HEK293 (cell line): Measurements from ENCODE around the gene TMEM91.
A peak's percentile ranks its signal among the peaks of the same experiment; 100 is the strongest.

Experiments used
- CTCF ChIA-PET: fragments of 350-600 bp; formaldehyde crosslinking; extraction: SDS; loops from one replicate; lab custom pipeline; 2021; ENCODE audit warnings: antibody characterized with exemption; lab: Yijun Ruan, JAX
- POLR2A ChIA-PET: fragments of 300-600 bp; formaldehyde crosslinking; extraction: SDS; loops from one replicate; lab custom pipeline; 2020; ENCODE audit warnings: antibody characterized with exemption, inconsistent platforms; lab: Yijun Ruan, JAX
- H3K27ac ChIP-seq: fragments of 200-500 bp; sonication (Bioruptor generic); 2 replicates; pipeline ENCODE4 v1.5.1; 2014; ENCODE audit warnings: low read depth, low read length, control low read depth, inconsistent platforms; ENCODE audit errors: extremely low read depth
- H3K36me3 ChIP-seq, 2 experiments: fragments of 200-500 bp in 1 of 2; sonication (Bioruptor generic) in 1 of 2; 1 replicate in 1 of 2; 2 replicates in 1 of 2; pipeline ENCODE4 v1.5.1; 2014 to 2017; ENCODE audit warnings: inconsistent platforms in 2 of 2, low read length in 2 of 2; ENCODE audit not compliant: control insufficient read depth in 2 of 2, insufficient read depth in 1 of 2
- H3K4me1 ChIP-seq: fragments of 200-500 bp; sonication (Bioruptor generic); 2 replicates; pipeline ENCODE4 v1.5.1; 2014; ENCODE audit warnings: mild to moderate bottlenecking, low read length, inconsistent platforms; ENCODE audit not compliant: control insufficient read depth, insufficient read depth
- H3K4me3 ChIP-seq: 2 replicates; pipeline ENCODE4 v1.5.1; 2011; ENCODE audit warnings: low read depth, mild to moderate bottlenecking, control low read depth, low read length, moderate library complexity
- H3K9me3 ChIP-seq: fragments of 200-500 bp; sonication (Bioruptor generic); 2 replicates; pipeline ENCODE4 v1.5.1; 2014; ENCODE audit warnings: low read depth, low read length, inconsistent platforms; ENCODE audit not compliant: control insufficient read depth, insufficient read depth
- SCRT1 ChIP-seq: fragments of 450-650 bp; formaldehyde crosslinking; IDR thresholded peaks from 2 replicates; pipeline ENCODE4 v1.5.1; 2016; ENCODE audit warnings: missing biosample characterization, missing genetic modification characterization, borderline replicate concordance
- SP7 ChIP-seq: fragments of 450-650 bp; formaldehyde crosslinking; IDR thresholded peaks from 2 replicates; pipeline ENCODE4 v1.5.1; 2016; ENCODE audit warnings: missing biosample characterization, missing genetic modification characterization
- ZFP3 ChIP-seq: fragments of 450-650 bp; formaldehyde crosslinking; IDR thresholded peaks from 2 replicates; pipeline ENCODE4 v1.5.1; 2016; ENCODE audit warnings: low read depth, missing biosample characterization, missing genetic modification characterization
- ZNF16 ChIP-seq: fragments of 450-650 bp; formaldehyde crosslinking; IDR thresholded peaks from 2 replicates; pipeline ENCODE4 v1.5.1; 2016; ENCODE audit warnings: low read depth, missing biosample characterization, missing genetic modification characterization
- ZNF48 ChIP-seq: fragments of 450-650 bp; formaldehyde crosslinking; IDR thresholded peaks from 2 replicates; pipeline ENCODE4 v1.5.1; 2016; ENCODE audit warnings: missing biosample characterization, missing genetic modification characterization
- ZNF544 ChIP-seq: fragments of 450-650 bp; formaldehyde crosslinking; IDR thresholded peaks from 2 replicates; pipeline ENCODE4 v1.5.0; 2017; ENCODE audit warnings: missing biosample characterization, missing genetic modification characterization
- ZNF596 ChIP-seq: fragments of 450-650 bp; IDR thresholded peaks from 2 replicates; pipeline ENCODE4 v1.5.0; 2018; ENCODE audit warnings: missing biosample characterization, mild to moderate bottlenecking, missing genetic modification characterization, moderate library complexity
- ZNF624 ChIP-seq: fragments of 450-650 bp; formaldehyde crosslinking; IDR thresholded peaks from 2 replicates; pipeline ENCODE4 v1.5.1; 2017; ENCODE audit warnings: missing biosample characterization, missing genetic modification characterization
- ZNF776 ChIP-seq: fragments of 450-650 bp; formaldehyde crosslinking; IDR thresholded peaks from 2 replicates; pipeline ENCODE4 v1.5.0; 2017; ENCODE audit warnings: missing biosample characterization, missing genetic modification characterization, borderline replicate concordance
- ZNF830 ChIP-seq: fragments of 450-650 bp; IDR thresholded peaks from 2 replicates; pipeline ENCODE4 v1.5.0; 2018; ENCODE audit warnings: missing biosample characterization, missing genetic modification characterization, low read depth, mild to moderate bottlenecking, moderate library complexity
- TF ChIP-seq, protein P1 (sequence below): fragments of 450-650 bp; formaldehyde crosslinking; IDR thresholded peaks from 2 replicates; pipeline ENCODE4 v1.5.1; 2016; ENCODE audit warnings: missing biosample characterization, missing genetic modification characterization
- TF ChIP-seq, protein P2 (sequence below): fragments of 450-650 bp; formaldehyde crosslinking; IDR thresholded peaks from 2 replicates; pipeline ENCODE4 v1.5.1; 2016; ENCODE audit warnings: missing biosample characterization, missing genetic modification characterization
- TF ChIP-seq, protein P3 (sequence below): sonication (generic); formaldehyde crosslinking; IDR thresholded peaks from 2 replicates; pipeline ENCODE4 v1.8.1; 2022; ENCODE audit warnings: mild to moderate bottlenecking, moderate library complexity, missing genetic modification reagents
- TF ChIP-seq, protein P4 (sequence below): fragments of 450-650 bp; formaldehyde crosslinking; IDR thresholded peaks from 2 replicates; pipeline ENCODE4 v1.5.1; 2016; ENCODE audit warnings: missing biosample characterization, missing genetic modification characterization
- TF ChIP-seq, protein P5 (sequence below): fragments of 450-650 bp; formaldehyde crosslinking; IDR thresholded peaks from 2 replicates; pipeline ENCODE4 v1.5.1; 2017; ENCODE audit warnings: missing biosample characterization, mild to moderate bottlenecking, missing genetic modification characterization, moderate library complexity

Gene TMEM91

DNA sequence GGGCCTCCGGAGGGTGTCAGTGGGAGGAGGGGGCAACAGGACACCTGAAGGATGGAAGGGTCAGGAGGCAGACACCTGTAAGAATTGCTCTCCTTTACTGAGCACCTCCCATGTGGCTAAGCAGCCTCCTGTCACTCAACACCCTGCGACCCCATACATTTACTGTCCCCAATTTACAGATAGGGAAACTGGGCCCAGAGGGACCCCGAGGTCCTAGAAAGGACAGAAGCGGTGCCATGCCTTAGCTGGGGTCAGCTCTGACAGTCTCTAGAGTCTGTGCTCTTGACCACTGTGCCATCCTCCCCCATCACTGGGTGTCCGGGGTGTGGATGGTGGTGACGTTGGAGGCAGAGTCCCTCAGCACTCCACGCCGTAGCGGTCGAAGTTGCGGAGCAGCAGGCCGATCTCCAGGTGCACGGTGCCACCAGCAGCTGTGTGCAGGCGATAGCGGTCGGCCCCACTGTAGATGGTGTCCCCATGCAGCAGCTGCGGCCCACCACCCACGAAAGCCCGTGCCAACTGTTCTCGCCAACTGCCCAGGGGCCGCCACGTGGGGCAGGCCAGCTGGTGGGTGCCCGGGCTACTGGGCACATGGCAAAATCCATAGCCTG is 21.9 kb upstream of the TMEM91 start (continued):
- TF ChIP-seq, protein P1, sequence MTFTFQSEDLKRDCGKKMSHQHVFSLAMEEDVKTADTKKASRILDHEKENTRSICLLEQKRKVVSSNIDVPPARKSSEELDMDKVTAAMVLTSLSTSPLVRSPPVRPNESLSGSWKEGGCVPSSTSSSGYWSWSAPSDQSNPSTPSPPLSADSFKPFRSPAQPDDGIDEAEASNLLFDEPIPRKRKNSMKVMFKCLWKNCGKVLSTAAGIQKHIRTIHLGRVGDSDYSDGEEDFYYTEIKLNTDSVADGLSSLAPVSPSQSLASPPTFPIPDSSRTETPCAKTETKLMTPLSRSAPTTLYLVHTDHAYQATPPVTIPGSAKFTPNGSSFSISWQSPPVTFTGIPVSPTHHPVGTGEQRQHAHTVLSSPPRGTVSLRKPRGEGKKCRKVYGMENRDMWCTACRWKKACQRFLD (tag by site-specific recombination): no peak
- TF ChIP-seq SCRT1 (tag by site-specific recombination): peak; percentile 84; the same call in 1 of the 2 replicates
- no peak for TF ChIP-seq ZNF776 (tag by site-specific recombination)
- TF ChIP-seq, protein P2, sequence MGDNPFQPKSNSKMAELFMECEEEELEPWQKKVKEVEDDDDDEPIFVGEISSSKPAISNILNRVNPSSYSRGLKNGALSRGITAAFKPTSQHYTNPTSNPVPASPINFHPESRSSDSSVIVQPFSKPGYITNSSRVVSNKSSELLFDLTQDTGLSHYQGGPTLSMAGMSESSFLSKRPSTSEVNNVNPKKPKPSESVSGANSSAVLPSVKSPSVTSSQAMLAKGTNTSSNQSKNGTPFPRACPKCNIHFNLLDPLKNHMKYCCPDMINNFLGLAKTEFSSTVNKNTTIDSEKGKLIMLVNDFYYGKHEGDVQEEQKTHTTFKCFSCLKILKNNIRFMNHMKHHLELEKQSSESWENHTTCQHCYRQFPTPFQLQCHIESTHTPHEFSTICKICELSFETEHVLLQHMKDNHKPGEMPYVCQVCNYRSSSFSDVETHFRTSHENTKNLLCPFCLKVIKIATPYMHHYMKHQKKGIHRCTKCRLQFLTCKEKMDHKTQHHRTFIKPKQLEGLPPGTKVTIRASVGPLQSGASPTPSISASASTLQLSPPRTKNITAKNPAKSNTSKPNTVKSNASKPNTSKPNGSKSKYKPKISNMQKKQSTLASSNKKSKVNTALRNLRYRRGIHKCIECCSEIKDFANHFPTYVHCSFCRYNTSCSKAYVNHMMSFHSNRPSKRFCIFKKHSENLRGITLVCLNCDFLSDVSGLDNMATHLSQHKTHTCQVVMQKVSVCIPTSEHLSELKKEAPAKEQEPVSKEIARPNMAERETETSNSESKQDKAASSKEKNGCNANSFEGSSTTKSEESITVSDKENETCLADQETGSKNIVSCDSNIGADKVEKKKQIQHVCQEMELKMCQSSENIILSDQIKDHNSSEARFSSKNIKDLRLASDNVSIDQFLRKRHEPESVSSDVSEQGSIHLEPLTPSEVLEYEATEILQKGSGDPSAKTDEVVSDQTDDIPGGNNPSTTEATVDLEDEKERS (tag by site-specific recombination): no peak
- TF ChIP-seq, protein P3, sequence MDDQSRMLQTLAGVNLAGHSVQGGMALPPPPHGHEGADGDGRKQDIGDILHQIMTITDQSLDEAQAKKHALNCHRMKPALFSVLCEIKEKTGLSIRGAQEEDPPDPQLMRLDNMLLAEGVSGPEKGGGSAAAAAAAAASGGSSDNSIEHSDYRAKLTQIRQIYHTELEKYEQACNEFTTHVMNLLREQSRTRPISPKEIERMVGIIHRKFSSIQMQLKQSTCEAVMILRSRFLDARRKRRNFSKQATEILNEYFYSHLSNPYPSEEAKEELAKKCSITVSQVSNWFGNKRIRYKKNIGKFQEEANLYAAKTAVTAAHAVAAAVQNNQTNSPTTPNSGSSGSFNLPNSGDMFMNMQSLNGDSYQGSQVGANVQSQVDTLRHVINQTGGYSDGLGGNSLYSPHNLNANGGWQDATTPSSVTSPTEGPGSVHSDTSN (CRISPR knock-in tag): peak; percentile 29; the same call in 1 of the 2 replicates
- no peak for TF ChIP-seq ZNF830 (tag by site-specific recombination)
- TF ChIP-seq, protein P4, sequence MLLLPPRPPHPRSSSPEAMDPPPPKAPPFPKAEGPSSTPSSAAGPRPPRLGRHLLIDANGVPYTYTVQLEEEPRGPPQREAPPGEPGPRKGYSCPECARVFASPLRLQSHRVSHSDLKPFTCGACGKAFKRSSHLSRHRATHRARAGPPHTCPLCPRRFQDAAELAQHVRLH (tag by site-specific recombination): no peak
- TF ChIP-seq, protein P5, sequence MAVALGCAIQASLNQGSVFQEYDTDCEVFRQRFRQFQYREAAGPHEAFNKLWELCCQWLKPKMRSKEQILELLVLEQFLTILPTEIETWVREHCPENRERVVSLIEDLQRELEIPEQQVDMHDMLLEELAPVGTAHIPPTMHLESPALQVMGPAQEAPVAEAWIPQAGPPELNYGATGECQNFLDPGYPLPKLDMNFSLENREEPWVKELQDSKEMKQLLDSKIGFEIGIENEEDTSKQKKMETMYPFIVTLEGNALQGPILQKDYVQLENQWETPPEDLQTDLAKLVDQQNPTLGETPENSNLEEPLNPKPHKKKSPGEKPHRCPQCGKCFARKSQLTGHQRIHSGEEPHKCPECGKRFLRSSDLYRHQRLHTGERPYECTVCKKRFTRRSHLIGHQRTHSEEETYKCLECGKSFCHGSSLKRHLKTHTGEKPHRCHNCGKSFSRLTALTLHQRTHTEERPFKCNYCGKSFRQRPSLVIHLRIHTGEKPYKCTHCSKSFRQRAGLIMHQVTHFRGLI (tag by site-specific recombination): no peak

DNA sequence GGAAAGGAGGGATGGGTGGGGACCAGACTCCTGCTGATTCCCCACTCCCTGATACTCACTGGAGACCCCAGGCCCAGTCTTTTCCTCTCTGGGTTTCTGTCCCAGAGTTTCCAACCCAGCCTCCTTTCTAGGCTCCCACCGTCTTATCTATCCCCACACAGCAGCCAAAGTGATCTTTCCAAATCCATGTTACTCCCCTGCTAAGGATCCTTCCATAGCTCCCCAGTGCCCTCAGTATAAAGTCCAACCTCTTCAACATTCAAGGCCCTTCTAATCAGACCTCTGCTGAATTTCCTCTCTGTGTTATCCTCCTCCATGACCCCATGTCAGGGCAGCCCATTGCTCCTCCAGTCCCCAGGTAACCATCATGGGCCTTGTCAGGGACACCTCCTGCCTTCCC is 21.3 kb upstream of the TMEM91 start:
- ChIA-PET POLR2A (interaction anchor here (2.4 kb wide), 1 partner anchor 9 kb away, joined by 22 read pairs; the partner anchor contains the start of gene B9D2), CTCF (interaction anchor here (0.6 to 5.3 kb wide), 10 partner anchors 9 to 720 kb away, joined by 3 to 64 read pairs (median 4); partner anchors contain the start of genes B9D2 and DMAC2)
- Histone ChIP-seq H3K4me1 (peaks cover 5% of the 10 kb centered on the region; the same call in 1 of the 2 replicates), H3K4me3 (no peak overlapping the region), H3K27ac (no peak overlapping the region), H3K36me3 (no peaks in the 10 kb centered on the region), H3K9me3 (no peaks in the 10 kb centered on the region)
- no peak for TF ChIP-seq ZFP3
- peak; percentile 91 for TF ChIP-seq ZNF16 (tag by site-specific recombination)

DNA sequence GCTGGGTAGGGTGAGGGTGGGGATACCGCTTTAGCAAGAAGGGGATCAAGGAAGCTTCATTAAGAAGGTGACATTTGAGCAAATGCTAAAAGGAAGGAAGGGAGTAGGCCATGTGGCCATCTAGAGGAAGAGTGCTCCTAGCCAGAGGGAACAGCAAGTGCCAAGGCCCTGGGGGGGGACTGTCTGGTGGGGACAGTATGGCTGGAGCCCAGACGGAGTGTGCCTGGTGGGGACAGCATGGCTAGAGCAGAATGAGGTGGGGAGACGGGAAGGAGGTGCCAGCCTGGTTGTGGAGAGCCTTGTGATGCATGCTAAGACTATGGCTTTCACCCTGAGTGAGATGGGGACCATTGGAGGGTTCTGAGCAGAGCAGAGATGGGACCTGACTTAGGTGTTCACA is 20.5 kb upstream of the TMEM91 start:
- H3K36me3 ChIP-seq: no peaks in the 10 kb centered on the region
- H3K27ac ChIP-seq: no peak overlapping the region
- H3K9me3 ChIP-seq: no peaks in the 10 kb centered on the region
- H3K4me3 ChIP-seq: no peak overlapping the region
- no peak for TF ChIP-seq ZNF624
- no peak for TF ChIP-seq ZNF48 (tag by site-specific recombination)
- no peak for TF ChIP-seq ZNF544 (tag by site-specific recombination)
- TF ChIP-seq ZNF776 (tag by site-specific recombination): no peak
- TF ChIP-seq SP7 (tag by site-specific recombination): peak; percentile 86; the same call in 1 of the 2 replicates
- no peak for TF ChIP-seq ZNF596 (tag by site-specific recombination)
- peaks cover 5% of the 10 kb centered on the region; the same call in 1 of the 2 replicates for H3K4me1 ChIP-seq
- CTCF ChIA-PET: interaction anchor here (0.7 to 5.3 kb wide), 6 partner anchors 8 to 721 kb away, joined by 3 to 64 read pairs (median 6); partner anchors contain the start of gene B9D2
- POLR2A ChIA-PET: interaction anchor here (2.4 kb wide), 1 partner anchor 8 kb away, joined by 22 read pairs; the partner anchor contains the start of gene B9D2
